Measurements from ENCODE around the gene TSPAN18.

- TF ChIP-seq CTCF (IDR thresholded peaks at IDR 0.05; ENCODE audit: insufficient read depth, low read depth, low read length), result no peak
- no peak for TF ChIP-seq EZH2 (IDR thresholded peaks at IDR 0.05; ENCODE audit: insufficient read depth, low read length)
Observed at GRCh38 chr11:44963948-44964347, 237.2 kb downstream of the TSPAN18 start.
